22Rv1 (cell line): ENCODE measurements around the gene MINAR2.

ENCODE experiments used
- CTCF ChIP-seq: fragments of 450-650 bp; IDR thresholded peaks from 2 replicates; pipeline ENCODE4 v1.5.1; 2017; ENCODE audit warnings: mild to moderate bottlenecking
- ZFX ChIP-seq: fragments of 450-650 bp; IDR thresholded peaks from 2 replicates; pipeline ENCODE4 v1.6.1; 2017; ENCODE audit warnings: antibody characterized with exemption, borderline replicate concordance

- TF ChIP-seq CTCF (no peak), ZFX (no peak)
These were observed 31.7 kb upstream of the MINAR2 start for GRCh38 chr5:129716235-129716634.
